H1 (cell line): ENCODE measurements around the gene BLTP2. TPM values are rescaled to one million over a fixed set of nuclear protein-coding genes. Genes with fewer than 3 reads are reported as not detected.

Experiments
- KDM1A ChIP-seq: fragments of 200-600, 300-600 bp; sonication (generic); IDR thresholded peaks from 2 replicates; pipeline ENCODE4 v1.7.1; 2016; ENCODE audit warnings: mild to moderate bottlenecking, low read length, borderline replicate concordance
- RFX5 ChIP-seq: IDR thresholded peaks from 2 replicates; pipeline ENCODE4 v1.6.1; 2011; ENCODE audit warnings: low read depth, low read length, improper control_type of control experiment, borderline replicate concordance
- SIRT6 ChIP-seq: IDR thresholded peaks from one replicate; pipeline ENCODE4 v1.7.1; 2012; ENCODE audit warnings: low read length, inconsistent platforms
- polyA plus RNA-seq, 7 experiments: library from polyadenylated mRNA; depleted of rRNA in 3 of 7; stranded (reverse) in 5 of 7; unstranded in 2 of 7; fragments of >200 nt in 5 of 7; fragments of 200-250 nt in 2 of 7; gene quantifications; 1 replicate in 5 of 7; 2 replicates in 1 of 7; 4 replicates in 1 of 7; pipeline versions ENCODE4 v1.2.1 to v1.2.3, GENCODE V29; 2011 to 2013; ENCODE audit warnings: missing spikeins in 2 of 7, mixed read lengths in 2 of 7
- total RNA-seq: library from RNA; stranded (reverse); fragmentation: NEBNext Ultra II Directional; extraction: Animal tissue kit (Norgen Biotek cat#: 25700); gene quantifications from 2 replicates; pipeline ENCODE4 v1.2.1, GENCODE V29; 2021

The BLTP2 gene
- total and polyA plus RNA-seq, 2 of the 8 experiments (the other 6 are each of a cell fraction or from before 2014, with no cell fraction given) = 80.9 to 140 TPM

GRCh38 chr17:28597606-28598383 is 47.2 kb downstream of the BLTP2 start (continued):
- TF ChIP-seq KDM1A (no peak), SIRT6 (no peak), RFX5 (no peak)

Other genes starting within 250 kb of the BLTP2 start
- 7.1 and 8.7 TPM in 2 replicates for gene SLC46A1, start 238.9 kb downstream of the BLTP2 start, total RNA-seq
- gene SLC46A1, start 238.9 kb downstream of the BLTP2 start, polyA plus RNA-seq (2011; rRNA removed) = 5.3 and 5.9 TPM in 2 replicates
- gene SLC13A2, start 171.5 kb downstream of the BLTP2 start, total RNA-seq = not detected in 2 replicates
- gene SLC13A2, start 171.5 kb downstream of the BLTP2 start, polyA plus RNA-seq (2011; rRNA removed) = not detected in 2 replicates
- not detected in 2 replicates for gene FOXN1, start 138.8 kb downstream of the BLTP2 start, total RNA-seq
- not detected in 2 replicates for gene FOXN1, start 138.8 kb downstream of the BLTP2 start, polyA plus RNA-seq (2011; rRNA removed)
- 43.5 and 44.1 TPM in 2 replicates for gene UNC119, start 92.5 kb downstream of the BLTP2 start, total RNA-seq
- 94.4 and 122 TPM in 2 replicates for gene UNC119, start 92.5 kb downstream of the BLTP2 start, polyA plus RNA-seq (2011; rRNA removed)
- 47.4 and 50.6 TPM in 2 replicates for gene PIGS, start 73.6 kb downstream of the BLTP2 start, total RNA-seq
- 44.3 and 72.7 TPM in 2 replicates for gene PIGS, start 73.6 kb downstream of the BLTP2 start, polyA plus RNA-seq (2011; rRNA removed)
- gene ALDOC, start 68.3 kb downstream of the BLTP2 start, total RNA-seq = 51.3 and 51.6 TPM in 2 replicates
- gene ALDOC, start 68.3 kb downstream of the BLTP2 start, polyA plus RNA-seq (2011; rRNA removed) = 103 and 134 TPM in 2 replicates
- 115 and 129 TPM in 2 replicates for gene SPAG5, start 46.1 kb downstream of the BLTP2 start, total RNA-seq
- 51.7 and 57.1 TPM in 2 replicates for gene SPAG5, start 46.1 kb downstream of the BLTP2 start, polyA plus RNA-seq (2011; rRNA removed)
- 21.1 and 24.1 TPM in 2 replicates for gene RSKR, start 31.0 kb downstream of the BLTP2 start, total RNA-seq
- 26.9 and 28.5 TPM in 2 replicates for gene RSKR, start 31.0 kb downstream of the BLTP2 start, polyA plus RNA-seq (2011; rRNA removed)
- gene SDF2, start 16.7 kb upstream of the BLTP2 start, total RNA-seq = 43.6 and 44.8 TPM in 2 replicates
- gene SDF2, start 16.7 kb upstream of the BLTP2 start, polyA plus RNA-seq (2011; rRNA removed) = 48.0 and 65.4 TPM in 2 replicates
- gene SUPT6H, start 17.0 kb upstream of the BLTP2 start, total RNA-seq = 59.9 and 62.4 TPM in 2 replicates
- 32.0 and 35.7 TPM in 2 replicates for gene SUPT6H, start 17.0 kb upstream of the BLTP2 start, polyA plus RNA-seq (2011; rRNA removed)
- 17.8 and 21.2 TPM in 2 replicates for gene PROCA1, start 66.7 kb upstream of the BLTP2 start, total RNA-seq
- gene PROCA1, start 66.7 kb upstream of the BLTP2 start, polyA plus RNA-seq (2011; rRNA removed) = 26.3 and 42.3 TPM in 2 replicates
- 236 and 237 TPM in 2 replicates for gene RAB34, start 72.7 kb upstream of the BLTP2 start, total RNA-seq
- gene RAB34, start 72.7 kb upstream of the BLTP2 start, polyA plus RNA-seq (2011; rRNA removed) = 305 and 317 TPM in 2 replicates
- gene RPL23A, start 74.8 kb upstream of the BLTP2 start, total RNA-seq = 2,145 and 2,163 TPM in 2 replicates
- 884 and 1,227 TPM in 2 replicates for gene RPL23A, start 74.8 kb upstream of the BLTP2 start, polyA plus RNA-seq (2011; rRNA removed)
- 40.7 and 45.3 TPM in 2 replicates for gene TLCD1, start 81.1 kb upstream of the BLTP2 start, total RNA-seq
- 101 and 128 TPM in 2 replicates for gene TLCD1, start 81.1 kb upstream of the BLTP2 start, polyA plus RNA-seq (2011; rRNA removed)
- gene NEK8, start 83.6 kb upstream of the BLTP2 start, total RNA-seq = 14.9 and 16.8 TPM in 2 replicates
- 23.3 and 23.4 TPM in 2 replicates for gene NEK8, start 83.6 kb upstream of the BLTP2 start, polyA plus RNA-seq (2011; rRNA removed)
- gene TRAF4, start 98.9 kb upstream of the BLTP2 start, total RNA-seq = 167 TPM in 2 replicates
- 170 and 282 TPM in 2 replicates for gene TRAF4, start 98.9 kb upstream of the BLTP2 start, polyA plus RNA-seq (2011; rRNA removed)
- 81.7 and 86.6 TPM in 2 replicates for gene FAM222B, start 197.6 kb upstream of the BLTP2 start, total RNA-seq
- gene FAM222B, start 197.6 kb upstream of the BLTP2 start, polyA plus RNA-seq (2011; rRNA removed) = 42.1 and 63.9 TPM in 2 replicates
- gene ERAL1, start 209.9 kb upstream of the BLTP2 start, total RNA-seq = 67.8 and 77.1 TPM in 2 replicates
- gene ERAL1, start 209.9 kb upstream of the BLTP2 start, polyA plus RNA-seq (2011; rRNA removed) = 122 and 143 TPM in 2 replicates